ENCODE data around the gene CPLX3.

The CPLX3 gene

DNA sequence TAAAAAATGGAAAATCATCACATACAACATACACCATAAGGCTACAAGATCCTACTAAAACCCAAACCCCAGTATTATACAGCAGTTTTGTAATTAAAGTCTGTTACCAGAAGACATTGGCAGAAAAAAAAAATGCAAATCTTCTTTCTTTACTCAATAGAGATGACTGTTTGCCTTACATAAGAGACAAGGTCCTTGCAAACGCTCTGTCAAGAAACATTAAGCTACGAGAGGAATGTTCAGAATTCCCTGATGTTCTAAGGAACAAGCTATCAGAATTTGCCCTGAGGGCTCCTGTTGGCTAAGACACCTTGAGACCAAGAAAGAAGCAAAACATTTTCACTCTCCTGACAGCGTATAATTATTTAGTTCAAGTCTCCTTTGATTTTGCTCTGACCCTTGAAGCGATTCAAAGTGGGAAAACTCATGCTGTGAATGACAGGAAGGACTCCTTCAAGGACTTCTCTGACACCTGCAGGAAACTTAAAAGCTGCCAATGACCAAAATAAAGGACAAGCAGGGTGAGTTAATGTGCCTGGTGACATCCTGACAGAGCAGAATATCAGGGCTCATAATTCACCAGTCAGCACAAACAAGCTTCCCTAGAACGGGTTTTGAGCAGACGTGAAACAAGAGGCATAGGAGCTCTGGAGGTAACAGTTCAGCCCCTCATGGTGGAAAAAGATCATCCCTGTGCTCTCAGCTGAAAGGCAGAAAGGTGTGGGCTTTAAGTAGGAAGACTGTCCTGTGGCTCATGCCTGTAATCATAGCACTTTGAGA, 44.2 kb downstream of the CPLX3 start:
- no peak for DNase-seq (ENCODE audit: low read depth in 3 of 3)

DNA sequence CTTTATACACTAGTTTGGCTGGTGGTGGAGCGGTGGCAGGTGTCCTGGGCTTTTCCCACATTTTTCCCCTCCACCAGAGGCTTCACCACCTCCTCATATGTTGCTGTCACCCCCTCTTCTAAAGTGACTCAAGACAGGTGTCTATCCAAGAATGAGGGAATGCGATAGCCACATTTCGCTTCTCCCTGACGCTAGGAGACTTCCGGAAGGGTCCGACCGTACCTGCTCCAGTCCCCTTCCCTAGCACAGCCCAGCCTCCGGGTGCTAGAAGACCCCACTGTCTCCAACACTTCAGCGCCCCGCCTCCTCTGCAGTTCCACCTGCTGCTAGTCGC, 46.2 kb downstream of the CPLX3 start:
- DNase-seq (ENCODE audit: low read depth in 3 of 3) = no peak

DNA sequence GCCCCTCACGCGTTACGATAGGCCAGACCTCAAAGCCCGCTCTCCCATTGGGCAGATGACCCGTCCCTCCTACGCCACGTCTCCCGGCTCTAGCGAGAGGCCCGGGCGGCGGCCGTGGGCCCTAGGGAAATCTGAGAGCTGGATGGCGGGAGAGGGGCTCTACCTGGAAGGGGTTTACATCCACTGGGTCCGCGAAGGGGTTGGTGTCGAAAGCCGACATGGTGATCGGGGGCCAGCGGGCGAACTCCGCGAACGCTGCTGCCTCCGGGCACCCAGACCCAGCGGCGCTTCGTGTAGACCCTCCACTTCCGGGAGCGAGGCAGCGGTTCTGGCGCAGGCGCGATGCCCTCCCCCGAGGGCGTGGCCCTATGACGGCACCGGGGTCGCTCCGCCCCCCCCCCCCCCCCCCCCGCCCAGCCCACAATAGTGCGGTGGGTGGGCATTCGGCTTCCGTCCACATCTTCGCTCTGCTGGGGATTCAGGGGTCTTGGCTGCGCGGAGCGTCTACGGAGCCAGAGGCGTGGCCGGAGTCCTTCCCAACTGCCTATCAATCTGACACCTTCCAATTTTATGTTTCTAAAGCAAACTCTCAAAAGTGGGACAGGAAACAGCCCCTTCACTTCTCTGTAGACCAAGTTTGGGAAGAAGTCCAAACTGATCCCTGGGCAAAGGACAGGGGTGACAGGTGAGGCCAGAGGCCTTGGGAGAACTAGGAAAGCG, 46.8 kb downstream of the CPLX3 start, which contains the start of gene SCAMP2:
SCAMP2 (minus strand) TSS at position 330 of the 720 bp plus-strand sequence; CDS start at position 220, 110 bp downstream.
- peak; percentile 84 to 90 (median 84) for DNase-seq (ENCODE audit: low read depth in 3 of 3)

DNA sequence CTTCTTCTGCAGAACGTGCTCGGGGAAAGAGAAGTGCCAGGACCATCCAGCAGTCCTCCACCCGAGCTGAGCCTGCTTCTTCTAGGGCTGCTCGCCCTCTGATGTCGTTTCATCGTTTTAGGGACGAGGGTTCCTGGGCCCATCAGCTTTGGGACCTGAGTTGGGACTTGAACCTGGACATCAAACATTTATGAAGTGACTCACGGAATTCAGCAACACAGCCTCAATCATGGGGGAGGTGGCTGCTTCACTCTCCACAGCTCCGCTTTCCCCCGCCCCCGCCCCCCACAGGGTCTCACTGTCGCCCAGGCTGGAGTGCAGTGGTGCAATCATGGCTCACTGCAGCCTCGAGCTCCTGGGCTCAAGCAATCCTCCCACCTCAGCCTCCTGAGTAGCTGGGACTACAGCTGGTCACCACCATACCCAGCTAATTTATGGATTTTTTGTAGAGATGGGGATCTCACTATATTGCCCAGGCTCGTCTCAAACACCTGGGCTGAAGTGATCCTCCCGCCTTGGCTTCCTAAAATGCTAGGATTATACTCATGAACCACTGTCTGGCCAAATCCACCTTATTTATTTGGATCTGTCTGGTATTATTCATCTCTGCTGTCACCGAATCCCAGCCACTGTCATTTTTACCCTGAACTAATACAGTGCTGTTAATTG, 47.5 kb downstream of the CPLX3 start:
- DNase-seq (ENCODE audit: low read depth in 3 of 3) = no peak

DNA sequence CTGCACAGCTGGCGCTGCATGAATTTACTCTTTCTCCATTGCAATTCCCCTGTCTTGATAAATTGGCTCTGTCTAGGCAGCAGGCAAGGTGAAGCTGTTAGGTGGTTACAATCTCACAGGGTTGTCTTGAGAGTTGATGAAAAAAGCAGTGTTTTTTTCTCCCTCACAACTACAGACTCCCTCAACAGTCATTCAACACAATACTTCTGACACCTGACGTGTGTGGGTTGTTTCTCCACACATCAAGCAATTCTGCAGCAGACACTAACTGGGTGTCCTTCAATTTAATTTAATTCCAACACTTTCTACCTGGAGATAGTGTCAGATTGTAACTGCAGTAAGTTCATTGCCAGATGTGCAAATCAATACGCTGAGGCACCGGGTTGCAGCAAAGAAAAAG, 51.8 kb downstream of the CPLX3 start:
- no peak for DNase-seq (ENCODE audit: low read depth in 3 of 3)

Measured in stimulated activated CD4-positive, alpha-beta T cell treated with anti-CD3 and anti-CD28 coated beads, TNF-alpha, amount 100 ng/mL, for 24 hours (primary cell).